ENCODE results near the gene CD40.

DNA sequence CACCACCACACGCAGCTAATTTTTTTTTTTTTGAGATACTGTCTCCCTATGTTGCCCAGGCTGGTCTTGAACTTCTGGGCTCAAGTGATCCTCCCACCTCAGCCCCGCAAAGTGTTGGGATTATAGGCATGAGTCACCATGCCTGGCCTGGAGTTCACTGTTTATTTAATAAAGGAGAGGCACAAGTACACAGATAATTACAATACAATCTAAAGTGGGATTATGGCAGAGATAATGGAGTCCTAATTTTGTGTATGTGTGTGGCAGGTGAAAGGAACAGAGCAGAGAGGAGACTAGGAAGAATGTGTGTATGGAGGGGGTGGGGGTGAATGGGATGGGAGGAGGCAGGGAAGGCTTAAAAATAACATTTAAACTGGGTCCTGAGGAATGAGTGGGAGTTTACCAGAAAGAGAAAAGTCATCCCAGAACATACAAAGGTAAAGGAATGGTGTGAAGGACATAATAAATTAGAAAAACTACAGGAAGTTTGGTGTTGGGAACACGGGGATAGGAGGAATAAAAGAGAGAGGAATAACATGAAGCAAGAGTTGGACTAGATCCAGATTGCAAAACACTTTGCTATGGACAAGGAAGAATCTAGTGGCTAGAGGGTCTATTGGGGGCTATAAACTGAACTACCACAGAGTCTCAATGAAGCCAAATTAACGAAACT is 32.8 kb upstream of the CD40 start:
- TF ChIP-seq, protein P1, sequence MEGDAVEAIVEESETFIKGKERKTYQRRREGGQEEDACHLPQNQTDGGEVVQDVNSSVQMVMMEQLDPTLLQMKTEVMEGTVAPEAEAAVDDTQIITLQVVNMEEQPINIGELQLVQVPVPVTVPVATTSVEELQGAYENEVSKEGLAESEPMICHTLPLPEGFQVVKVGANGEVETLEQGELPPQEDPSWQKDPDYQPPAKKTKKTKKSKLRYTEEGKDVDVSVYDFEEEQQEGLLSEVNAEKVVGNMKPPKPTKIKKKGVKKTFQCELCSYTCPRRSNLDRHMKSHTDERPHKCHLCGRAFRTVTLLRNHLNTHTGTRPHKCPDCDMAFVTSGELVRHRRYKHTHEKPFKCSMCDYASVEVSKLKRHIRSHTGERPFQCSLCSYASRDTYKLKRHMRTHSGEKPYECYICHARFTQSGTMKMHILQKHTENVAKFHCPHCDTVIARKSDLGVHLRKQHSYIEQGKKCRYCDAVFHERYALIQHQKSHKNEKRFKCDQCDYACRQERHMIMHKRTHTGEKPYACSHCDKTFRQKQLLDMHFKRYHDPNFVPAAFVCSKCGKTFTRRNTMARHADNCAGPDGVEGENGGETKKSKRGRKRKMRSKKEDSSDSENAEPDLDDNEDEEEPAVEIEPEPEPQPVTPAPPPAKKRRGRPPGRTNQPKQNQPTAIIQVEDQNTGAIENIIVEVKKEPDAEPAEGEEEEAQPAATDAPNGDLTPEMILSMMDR (IDR thresholded peaks at IDR 0.05; ENCODE audit: insufficient read depth, low read length, poor library complexity, severe bottlenecking), result no peak
- TF ChIP-seq EZH2phosphoT487 (conservative IDR thresholded peaks at IDR 0.05; ENCODE audit: low read length), result no peak
